Transverse colon (tissue), 4 donors: ENCODE data around the gene CCDC181. TPM values are rescaled to one million over a fixed set of nuclear protein-coding genes. Genes with fewer than 3 reads are reported as not detected.

Source experiments
- DNase-seq: peaks from one replicate; pipeline ENCODE4 v3.0.0-alpha.2; 2019
- H3K27ac ChIP-seq, 4 donors: fragments of 200-600 bp; sonication (generic); 2 replicates each; pipeline ENCODE4 v1.5.1; 2016 to 2018; ENCODE audit warnings: inconsistent platforms in 4 of 4
- H3K27me3 ChIP-seq: fragments of 200-600 bp; sonication (generic); 2 replicates; pipeline ENCODE4 v1.5.1; 2017; ENCODE audit warnings: inconsistent platforms
- H3K36me3 ChIP-seq, 4 donors: fragments of 200-600 bp; sonication (generic); 2 replicates each; pipeline ENCODE4 v1.5.1; 2017 to 2019; ENCODE audit warnings: inconsistent platforms in 4 of 4
- H3K4me1 ChIP-seq, 4 donors: fragments of 200-600 bp; sonication (generic); 2 replicates each; pipeline ENCODE4 v1.5.1; 2017 to 2020; ENCODE audit warnings: inconsistent platforms in 4 of 4
- H3K4me3 ChIP-seq, 4 donors: fragments of 200-600 bp; sonication (generic); 1 replicate in 1 of 4; 2 replicates in 3 of 4; pipeline versions ENCODE4 v1.5.1 to v1.6.1; 2017 to 2019; ENCODE audit warnings: inconsistent platforms in 4 of 4
- H3K9me3 ChIP-seq, 2 donors: fragments of 200-600 bp; sonication (generic); 2 replicates each; pipeline ENCODE4 v1.5.1; 2017 to 2019; ENCODE audit warnings: inconsistent platforms in 2 of 2
- EP300 ChIP-seq: sonication (generic); formaldehyde crosslinking; IDR thresholded peaks from one replicate; pipeline ENCODE4 v1.6.1; 2017; ENCODE audit warnings: antibody characterized with exemption, low read depth
- POLR2A ChIP-seq: fragments of 450-650 bp; IDR thresholded peaks from one replicate; pipeline ENCODE4 v1.6.1; 2016; ENCODE audit warnings: antibody characterized with exemption, mild to moderate bottlenecking, moderate library complexity
- POLR2AphosphoS5 ChIP-seq, 3 donors: sonication (generic); formaldehyde crosslinking; IDR thresholded peaks; one replicate each; pipeline ENCODE4 v1.6.1; 2016; ENCODE audit warnings: antibody characterized with exemption in 3 of 3
- WGBS, 2 donors: methylation state at CpG; one replicate each; pipeline ENCODE4 v1.1.5; 2018; ENCODE audit warnings: low coverage in 1 of 2; 5-methylcytosine and 5-hydroxymethylcytosine counted together
- in situ Hi-C, 4 donors: fragments of 200-750 bp; cut with MboI; loops; one replicate each; pipeline versions ENCODE4 v1.15.0 to v1.15.1; 2017; ENCODE audit warnings: low sequenced_read_pairs in 3 of 4, low pct_ligation_motif_present in 1 of 4, low pct_unique_long_range_greater_than_20kb in 1 of 4
- intact Hi-C: fragments of 100-400 bp; cut with DNase I; formaldehyde crosslinking; loops from one replicate; pipeline ENCODE4 v1.15.1; 2023; ENCODE audit warnings: low total_unique reads
- total RNA-seq, 4 donors: library from RNA; depleted of rRNA; stranded (reverse); fragments of >200 nt; gene quantifications; one replicate each; pipeline ENCODE4 v1.1.0, GENCODE V29; 2016
- TF ChIP-seq, protein P1 (sequence below), 5 experiments: fragments of 200-600 bp in 3 of 5; fragments of 450-650 bp in 2 of 5; sonication (generic) in 3 of 5; IDR thresholded peaks; 1 replicate in 2 of 5; 2 replicates in 3 of 5; pipeline ENCODE4 v1.5.1; 2016 to 2017; ENCODE audit warnings: antibody characterized with exemption in 5 of 5, inconsistent platforms in 3 of 5, mild to moderate bottlenecking in 2 of 5, moderate library complexity in 1 of 5

Gene CCDC181
- total RNA-seq, 4 donors from 2014 or later = 0.14 to 0.95 TPM; not detected in 2

DNA sequence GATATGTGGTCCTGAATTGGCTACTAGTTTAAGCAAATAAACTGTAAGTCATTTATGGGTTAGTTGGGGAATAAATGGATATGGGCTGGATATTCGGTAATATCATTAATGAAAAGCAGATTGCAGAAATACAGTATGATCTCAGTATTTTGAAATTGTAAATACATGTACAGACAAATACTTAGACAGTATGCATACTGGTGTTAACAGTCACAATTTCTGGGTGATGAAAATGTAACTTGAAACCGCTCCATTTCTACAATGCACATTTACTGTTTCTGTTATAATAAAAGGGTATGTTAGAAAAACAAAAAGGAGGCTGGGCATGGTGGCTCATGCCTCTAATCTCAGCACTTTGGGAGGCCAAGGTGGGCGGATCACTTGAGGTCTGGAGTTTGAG, 31.3 kb downstream of the CCDC181 start:
- intact Hi-C loops = no loop called here
- in situ Hi-C loops = loop anchor here in 1 of 4 donors (25.0 kb wide), 1 partner anchor 141 kb away; no protein-coding TSS in a partner anchor
- 97 to 100% methylated on average over 3 of the region's 3 CpGs for WGBS, 2 donors
- no peak overlapping the region for H3K4me3 ChIP-seq
- TF ChIP-seq POLR2AphosphoS5 (IDR thresholded peaks at IDR 0.05) (no peak), EP300 (no peak), POLR2A (no peak)
- TF ChIP-seq, protein P1, sequence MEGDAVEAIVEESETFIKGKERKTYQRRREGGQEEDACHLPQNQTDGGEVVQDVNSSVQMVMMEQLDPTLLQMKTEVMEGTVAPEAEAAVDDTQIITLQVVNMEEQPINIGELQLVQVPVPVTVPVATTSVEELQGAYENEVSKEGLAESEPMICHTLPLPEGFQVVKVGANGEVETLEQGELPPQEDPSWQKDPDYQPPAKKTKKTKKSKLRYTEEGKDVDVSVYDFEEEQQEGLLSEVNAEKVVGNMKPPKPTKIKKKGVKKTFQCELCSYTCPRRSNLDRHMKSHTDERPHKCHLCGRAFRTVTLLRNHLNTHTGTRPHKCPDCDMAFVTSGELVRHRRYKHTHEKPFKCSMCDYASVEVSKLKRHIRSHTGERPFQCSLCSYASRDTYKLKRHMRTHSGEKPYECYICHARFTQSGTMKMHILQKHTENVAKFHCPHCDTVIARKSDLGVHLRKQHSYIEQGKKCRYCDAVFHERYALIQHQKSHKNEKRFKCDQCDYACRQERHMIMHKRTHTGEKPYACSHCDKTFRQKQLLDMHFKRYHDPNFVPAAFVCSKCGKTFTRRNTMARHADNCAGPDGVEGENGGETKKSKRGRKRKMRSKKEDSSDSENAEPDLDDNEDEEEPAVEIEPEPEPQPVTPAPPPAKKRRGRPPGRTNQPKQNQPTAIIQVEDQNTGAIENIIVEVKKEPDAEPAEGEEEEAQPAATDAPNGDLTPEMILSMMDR (IDR thresholded peaks at IDR 0.05) = no peak
- DNase-seq = no peak
- peaks cover 0 to 14% (median 7%) of the 10 kb centered on the region in 4 donors for H3K36me3 ChIP-seq
- no peaks in the 10 kb centered on the region for H3K27me3 ChIP-seq
- H3K27ac ChIP-seq = no peak overlapping the region
- H3K9me3 ChIP-seq = no peaks in the 10 kb centered on the region
- no peaks in the 10 kb centered on the region for H3K4me1 ChIP-seq

DNA sequence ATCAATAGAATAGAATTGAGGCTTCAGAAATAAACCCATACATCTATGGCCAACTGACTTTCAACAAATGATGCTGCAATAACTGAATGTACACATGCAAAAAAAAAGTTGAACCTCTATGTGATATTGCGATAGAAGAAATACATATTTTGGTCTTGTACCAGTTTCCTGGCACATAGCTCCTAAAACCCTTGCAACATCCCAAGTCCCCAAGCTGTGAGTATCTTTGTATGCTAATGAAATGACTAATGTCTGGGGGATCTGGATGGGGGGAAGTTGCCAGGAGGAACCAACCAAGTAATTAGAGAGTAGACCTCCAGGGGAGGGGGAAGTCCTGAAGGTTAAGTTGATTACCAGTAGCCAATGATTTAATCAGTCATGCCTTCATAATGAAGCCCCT, 34.9 kb downstream of the CCDC181 start:
- TF ChIP-seq, protein P1 (IDR thresholded peaks at IDR 0.05) = no peak
- no peak for TF ChIP-seq EP300
- TF ChIP-seq POLR2AphosphoS5 (IDR thresholded peaks at IDR 0.05) = no peak
- no peak for TF ChIP-seq POLR2A
- Histone ChIP-seq H3K4me3 (no peak overlapping the region), H3K9me3 (no peaks in the 10 kb centered on the region), H3K27me3 (no peaks in the 10 kb centered on the region), H3K27ac (no peak overlapping the region), H3K36me3 (peaks cover 0 to 47% (median 16%) of the 10 kb centered on the region in 4 donors), H3K4me1 (no peaks in the 10 kb centered on the region)
- in situ Hi-C loops = loop anchor here in 1 of 4 donors (25.0 kb wide), 1 partner anchor 145 kb away; no protein-coding TSS in a partner anchor
- intact Hi-C loops = no loop called here
- 75 to 91% methylated on average over 1 of the region's 1 CpG for WGBS, 2 donors
- no peak for DNase-seq

DNA sequence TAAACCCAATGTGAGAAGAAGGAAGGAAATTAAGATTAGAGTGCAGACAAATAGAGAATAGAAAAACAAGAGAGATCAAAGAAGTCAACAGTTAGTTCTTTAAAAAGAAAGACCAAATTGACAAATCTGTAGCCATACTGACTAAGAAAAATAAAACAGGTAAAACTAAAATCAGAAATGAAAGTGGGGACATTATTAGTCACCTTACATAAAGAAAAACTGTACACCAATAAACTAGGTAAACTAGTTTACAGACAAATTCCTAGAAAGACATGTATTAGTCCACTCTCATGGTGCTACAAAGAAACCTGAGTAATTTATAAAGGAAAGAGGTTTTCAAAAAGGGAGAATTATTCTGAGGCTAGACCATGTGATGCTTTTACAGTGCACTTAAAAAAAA, 37.0 kb downstream of the CCDC181 start:
- Histone ChIP-seq H3K27me3 (no peaks in the 10 kb centered on the region), H3K4me3 (no peak overlapping the region), H3K9me3 (no peaks in the 10 kb centered on the region), H3K4me1 (peaks cover 0 to 5% (median 0%) of the 10 kb centered on the region in 4 donors), H3K36me3 (peaks cover 0 to 58% (median 15%) of the 10 kb centered on the region in 4 donors), H3K27ac (no peak overlapping the region)
- in situ Hi-C loops (loop anchor here in 1 of 4 donors (25.0 kb wide), 1 partner anchor 147 kb away; no protein-coding TSS in a partner anchor), intact Hi-C loops (no loop called here)
- DNase-seq = no peak
- no peak for TF ChIP-seq POLR2A
- TF ChIP-seq, protein P1 (IDR thresholded peaks at IDR 0.05) = no peak
- no peak for TF ChIP-seq EP300
- no peak for TF ChIP-seq POLR2AphosphoS5 (IDR thresholded peaks at IDR 0.05)

DNA sequence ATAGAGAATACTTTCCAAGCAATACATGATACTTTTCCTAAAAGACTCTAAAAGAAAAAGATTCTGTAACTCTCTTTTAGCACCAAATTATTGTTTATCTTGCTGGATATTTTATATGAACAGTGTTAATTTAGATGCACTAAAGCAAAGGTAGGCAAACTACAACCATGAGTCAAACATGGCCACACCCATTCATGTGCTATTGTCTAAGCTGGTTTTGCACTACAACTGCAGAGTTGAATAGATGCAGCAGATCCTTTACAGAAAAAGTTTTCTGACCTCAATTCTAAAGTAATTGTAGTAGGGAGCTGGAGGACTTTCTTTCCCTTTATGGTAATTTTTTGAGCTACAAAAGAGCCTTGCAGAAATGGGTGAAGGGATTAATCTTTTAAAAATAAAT, 39.9 kb downstream of the CCDC181 start:
- intact Hi-C loops = no loop called here

More for the DNA sequence above, 39.9 kb downstream of the CCDC181 start:
- DNase-seq = no peak
- H3K4me3 ChIP-seq = no peak overlapping the region
- no peak overlapping the region for H3K27ac ChIP-seq
- TF ChIP-seq POLR2A (no peak), EP300 (no peak), POLR2AphosphoS5 (IDR thresholded peaks at IDR 0.05) (no peak)
- TF ChIP-seq, protein P1 (IDR thresholded peaks at IDR 0.05) = no peak
- peaks cover 0 to 5% (median 0%) of the 10 kb centered on the region in 4 donors for H3K4me1 ChIP-seq
- H3K27me3 ChIP-seq = no peaks in the 10 kb centered on the region
- H3K9me3 ChIP-seq = no peaks in the 10 kb centered on the region
- peaks cover 0 to 72% (median 15%) of the 10 kb centered on the region in 4 donors for H3K36me3 ChIP-seq
- in situ Hi-C loops = loop anchor here in 2 of 4 donors (10.0 to 25.0 kb wide), 2 partner anchors 150 to 157 kb away; no protein-coding TSS in a partner anchor
